Superior temporal gyrus (tissue), 1 donor: ENCODE results near the gene ATIC.
"Not testable (repeated sequence)": the region's sequence is repeated elsewhere in the genome, so short reads cannot be mapped to it uniquely, and the experiment has no call there.

ENCODE experiments used
- DNase-seq: peaks from one replicate; pipeline ENCODE4 v3.0.0-alpha.2; 2016; ENCODE audit errors: extremely low spot score

ATIC gene

GRCh38 chr2:215315301-215315700 is 3.4 kb downstream of the ATIC start:
- no peak for DNase-seq

DNA sequence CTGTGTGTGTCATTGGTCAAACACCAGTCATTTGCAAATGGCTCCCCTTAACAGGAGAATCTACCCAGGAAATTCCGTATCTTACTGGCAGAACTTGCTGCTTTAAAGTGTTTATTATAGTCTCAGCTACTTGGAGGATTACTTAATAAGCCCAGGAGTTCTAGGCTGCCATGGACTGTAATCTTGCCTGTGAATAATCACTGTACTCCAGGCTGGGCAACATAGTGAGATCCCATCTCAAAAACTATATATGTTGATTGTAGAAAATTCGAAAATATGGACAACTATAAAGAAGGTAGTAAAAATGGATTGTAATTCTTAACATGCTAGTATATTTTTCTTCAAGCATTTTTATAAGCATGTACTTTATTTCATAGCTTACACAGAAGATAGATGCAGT is 4.5 kb downstream of the ATIC start:
- DNase-seq: no peak

DNA sequence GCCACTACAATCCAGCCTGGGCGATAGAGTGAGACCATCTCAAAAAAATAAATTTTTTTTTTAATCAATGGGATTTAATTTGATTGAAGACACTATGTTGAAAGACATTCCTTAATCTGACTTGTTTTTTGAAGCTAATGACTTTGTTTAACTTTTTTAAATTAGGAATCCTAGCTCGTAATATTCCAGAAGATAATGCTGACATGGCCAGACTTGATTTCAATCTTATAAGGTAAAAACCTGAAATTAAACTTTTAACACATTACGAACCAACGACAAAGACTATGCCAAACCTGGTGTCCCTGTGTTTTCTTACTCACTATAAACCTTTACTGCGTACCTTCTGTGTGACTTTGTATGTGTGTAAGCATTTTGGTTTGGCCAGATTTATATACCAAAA is 7.6 kb downstream of the ATIC start:
- DNase-seq: no peak

DNA sequence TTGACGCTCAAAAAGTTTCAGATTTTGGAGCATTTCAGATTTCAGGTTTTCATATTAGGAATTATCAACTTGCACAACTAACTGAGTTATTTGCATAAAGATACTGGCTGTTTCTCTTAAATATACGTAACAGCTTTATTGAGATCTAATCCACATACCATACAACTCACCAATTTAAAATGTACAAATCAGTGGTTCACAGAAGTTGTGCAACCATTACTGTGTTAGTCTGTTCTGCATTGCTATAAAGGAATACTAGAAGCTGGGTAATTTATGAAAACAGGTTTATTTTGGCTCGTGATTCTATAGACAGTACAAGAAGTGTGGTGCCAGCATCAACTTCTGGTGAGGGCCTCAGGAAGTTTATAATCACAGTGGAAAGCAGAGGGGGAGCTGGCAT is 8.2 kb downstream of the ATIC start:
- no peak for DNase-seq

DNA sequence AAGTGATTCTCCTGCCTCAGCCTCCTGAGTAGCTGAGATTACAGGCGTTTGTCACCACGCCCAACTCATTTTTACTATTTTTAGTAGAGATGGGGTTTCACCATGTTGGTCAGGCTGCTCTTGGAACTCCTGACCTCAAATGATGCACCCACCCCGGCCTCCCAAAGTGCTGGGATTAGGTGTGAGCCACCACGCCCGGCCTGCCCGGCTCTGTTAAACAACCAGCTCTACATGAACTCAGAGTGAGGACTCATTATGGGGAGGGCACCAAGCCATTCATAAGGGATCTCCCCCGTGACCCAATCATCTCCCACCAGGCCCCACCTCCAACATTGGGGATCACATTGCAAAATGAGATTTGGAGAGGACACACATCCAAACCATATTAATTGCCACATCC is 8.8 kb downstream of the ATIC start:
- no peak for DNase-seq

- no peak for DNase-seq
Measured at GRCh38 chr2:215324811-215325210, 13.0 kb downstream of the ATIC start.

DNA sequence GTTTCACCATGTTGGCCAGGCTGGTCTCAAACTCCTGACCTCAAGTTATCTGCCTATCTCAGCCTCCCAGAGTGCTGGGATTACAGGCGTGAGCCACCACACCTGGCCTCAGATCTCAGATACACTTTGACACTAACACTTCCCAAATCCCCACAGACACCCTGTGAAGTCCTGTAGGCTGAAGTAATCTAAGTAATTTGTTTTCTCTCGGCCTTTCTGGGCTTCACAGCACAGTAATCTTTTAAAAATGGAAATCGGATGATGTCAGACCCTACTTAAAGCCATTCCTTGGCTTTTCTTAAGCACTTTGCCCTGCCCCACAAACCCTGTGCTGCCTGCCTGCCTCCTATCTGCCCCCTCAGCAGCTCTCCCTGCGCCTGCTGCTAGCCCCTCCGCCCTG is 16.2 kb downstream of the ATIC start:
- DNase-seq: no peak

GRCh38 chr2:215332872-215333595 is 21.2 kb downstream of the ATIC start:
- no peak for DNase-seq

DNA sequence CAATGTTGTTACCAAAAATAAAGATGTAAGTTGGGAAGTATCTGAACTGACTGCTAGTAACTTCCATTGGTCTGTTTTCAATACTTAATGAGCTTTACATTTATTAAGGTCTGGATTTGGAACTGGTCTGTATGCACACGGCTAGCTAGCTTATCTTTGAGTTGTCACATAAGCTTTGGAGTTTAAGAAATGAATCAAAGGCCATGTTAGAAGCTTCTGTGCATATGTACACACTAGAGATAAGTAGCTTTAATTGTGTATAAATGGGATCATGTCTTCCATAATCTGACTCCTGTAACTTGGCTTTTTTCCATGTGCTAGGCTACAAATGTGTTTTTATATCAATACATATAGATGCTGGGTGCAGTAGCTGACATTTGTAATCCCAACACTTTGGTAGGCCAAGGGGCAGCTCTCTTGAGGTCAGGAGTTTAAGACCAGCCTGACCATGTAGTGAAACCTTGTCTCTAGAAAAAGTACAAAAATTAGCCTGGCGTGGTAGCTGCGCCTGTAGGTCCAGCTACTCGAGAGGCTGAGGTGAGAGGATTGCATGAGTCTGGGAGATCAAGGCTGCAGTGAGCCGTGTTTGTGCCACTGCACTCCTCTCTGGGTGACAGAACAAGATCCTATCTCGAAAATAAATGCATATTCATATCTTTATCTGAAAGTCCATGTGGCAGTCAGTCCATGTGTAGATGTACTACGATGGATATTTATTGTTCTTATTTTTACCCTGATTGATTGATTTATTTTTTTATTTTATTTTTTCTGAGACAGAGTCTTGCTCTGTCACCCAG is 27.2 kb downstream of the ATIC start:
- no peak for DNase-seq

DNA sequence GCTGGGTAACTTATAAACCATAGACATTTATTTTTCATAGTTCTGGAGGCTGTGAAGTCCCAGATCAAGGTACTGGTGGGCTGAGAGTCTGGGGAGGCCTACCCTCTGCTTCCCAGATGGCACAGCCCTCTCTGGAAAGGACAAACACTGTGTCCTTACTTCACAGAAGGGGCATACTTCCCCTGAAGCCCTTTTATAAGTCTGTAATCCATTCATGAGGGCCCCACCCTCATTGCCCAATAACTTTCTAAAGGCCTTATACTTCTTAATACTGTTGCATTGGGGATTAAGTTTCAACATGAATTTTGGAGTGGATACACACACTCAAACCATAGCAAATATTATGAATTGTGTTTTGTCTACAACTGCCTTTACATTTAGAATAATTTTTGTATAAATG is 36.0 kb downstream of the ATIC start:
- DNase-seq: no peak

- no peak for DNase-seq
Measured at GRCh38 chr2:215352602-215353001, 40.7 kb downstream of the ATIC start.

- no peak for DNase-seq
Measured at GRCh38 chr2:215354771-215355695, 43.2 kb downstream of the ATIC start.

DNA sequence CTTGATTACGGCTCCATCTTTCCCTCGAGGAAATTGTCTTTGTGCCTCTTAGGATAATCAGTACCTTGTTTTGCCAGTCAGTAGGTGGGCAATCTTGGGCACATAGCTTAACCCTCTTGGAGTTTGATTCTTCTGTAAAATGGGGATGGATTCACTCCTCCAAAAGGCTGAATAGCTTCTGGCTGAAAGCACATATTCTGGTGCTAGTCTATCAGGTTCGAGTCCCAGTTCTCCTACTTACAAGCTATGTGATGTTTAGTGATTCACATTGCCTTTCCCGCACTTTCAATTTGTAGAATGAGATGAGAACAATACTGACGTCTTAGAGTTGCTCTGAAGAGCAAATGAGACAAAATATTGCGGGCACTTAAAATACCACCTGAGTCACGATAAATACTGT is 43.9 kb downstream of the ATIC start:
- DNase-seq: no peak

- no peak for DNase-seq
Measured at GRCh38 chr2:215356334-215356947, 44.6 kb downstream of the ATIC start.

- DNase-seq: peak; percentile 45
Measured at GRCh38 chr2:215356948-215357461, 45.1 kb downstream of the ATIC start.

DNA sequence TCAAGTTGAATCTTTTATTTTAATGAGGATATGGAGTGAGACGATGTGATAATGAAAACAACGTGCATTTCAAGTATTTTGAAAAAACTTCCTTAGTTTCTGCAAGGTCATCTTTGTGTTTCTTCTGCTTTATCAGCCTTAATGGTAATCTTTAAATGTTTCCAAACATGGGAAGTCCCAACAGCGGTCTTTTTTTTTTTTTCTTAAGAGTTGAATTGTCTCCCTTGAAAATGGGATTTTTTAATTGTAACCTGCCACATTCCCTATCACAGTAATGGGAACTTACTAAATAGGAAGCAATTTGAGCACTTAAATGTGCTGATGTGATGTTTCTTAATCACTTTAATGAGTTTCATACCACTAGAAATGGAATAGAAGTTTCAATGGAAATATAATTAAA is 45.8 kb downstream of the ATIC start:
- DNase-seq: no peak

GRCh38 chr2:215358312-215358845 is 46.5 kb downstream of the ATIC start:
- no peak for DNase-seq

DNA sequence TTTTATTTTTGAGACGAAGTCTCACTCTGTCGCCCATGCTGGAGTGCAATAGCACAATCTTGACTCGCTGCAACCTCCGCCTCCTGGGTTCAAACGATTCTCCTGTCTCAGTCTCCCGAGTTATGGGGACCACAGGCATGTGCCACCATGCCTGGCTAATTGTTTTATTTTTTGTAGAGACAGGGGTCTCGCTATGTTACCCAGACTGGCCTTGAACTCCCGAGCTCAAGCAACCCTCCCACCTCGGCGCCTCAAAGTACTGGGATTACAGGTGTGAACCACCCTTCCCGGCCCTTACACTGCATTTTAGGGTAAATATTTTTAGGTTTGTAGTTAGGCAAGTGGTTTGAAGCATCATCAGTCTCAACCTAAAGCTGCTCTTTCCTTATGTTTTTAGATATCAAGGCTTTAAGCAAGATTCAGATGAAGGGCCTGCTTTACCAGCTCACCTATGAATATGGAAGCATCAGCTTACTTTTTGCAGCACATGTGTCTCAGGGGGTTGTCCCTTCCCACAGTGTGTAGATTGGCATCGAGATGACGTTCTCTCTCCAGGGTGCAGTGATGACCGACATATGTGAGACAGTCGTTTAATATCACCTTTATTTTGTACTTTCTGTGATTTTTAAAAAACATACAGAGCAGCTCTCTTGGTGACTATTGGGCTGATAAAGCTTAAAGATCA is 47.2 kb downstream of the ATIC start:
- DNase-seq: no peak

- DNase-seq: no peak
Measured at GRCh38 chr2:215359576-215359922, 47.7 kb downstream of the ATIC start.

- not testable (repeated sequence) for DNase-seq
Measured at GRCh38 chr2:215360059-215360458, 48.2 kb downstream of the ATIC start.

GRCh38 chr2:215360596-215360995 is 48.7 kb downstream of the ATIC start:
- no peak for DNase-seq
